Neuronal stem cell (in vitro differentiated cells): Measurements from ENCODE around the gene TC2N.

Source experiments
- DNase-seq: peaks from one replicate; pipeline ENCODE4 v3.0.0-alpha.2; 2013; ENCODE audit warnings: low spot score
- H2AFZ ChIP-seq: one replicate; pipeline ENCODE4 v1.6.1; 2013; ENCODE audit warnings: mild to moderate bottlenecking, low read length, inconsistent platforms
- H2AK5ac ChIP-seq: 2 replicates; pipeline ENCODE4 v1.6.1; 2013; ENCODE audit warnings: low read depth, mild to moderate bottlenecking, inconsistent platforms, low read length, moderate library complexity, mixed read lengths
- H2BK120ac ChIP-seq: 2 replicates; pipeline ENCODE4 v1.6.1; 2013; ENCODE audit warnings: low read depth, mild to moderate bottlenecking, inconsistent platforms, low read length, moderate library complexity, mixed read lengths
- H2BK12ac ChIP-seq: one replicate; pipeline ENCODE4 v1.6.1; 2013; ENCODE audit warnings: low read length, inconsistent platforms
- H2BK15ac ChIP-seq: 2 replicates; pipeline ENCODE4 v1.6.1; 2013; ENCODE audit warnings: mild to moderate bottlenecking, low read length, inconsistent platforms, mixed read lengths
- H2BK5ac ChIP-seq: one replicate; pipeline ENCODE4 v1.6.1; 2013; ENCODE audit warnings: inconsistent platforms, mild to moderate bottlenecking, low read length, moderate library complexity
- H3K14ac ChIP-seq: one replicate; pipeline ENCODE4 v1.6.1; 2013; ENCODE audit warnings: low read length, inconsistent platforms
- H3K18ac ChIP-seq: 2 replicates; pipeline ENCODE4 v1.6.1; 2013; ENCODE audit warnings: low read length, inconsistent platforms
- H3K23ac ChIP-seq: 2 replicates; pipeline ENCODE4 v1.6.1; 2013; ENCODE audit warnings: low read depth, mild to moderate bottlenecking, mixed read lengths, low read length, inconsistent platforms; ENCODE audit not compliant: poor library complexity
- H3K27ac ChIP-seq: replicated peaks from 3 replicates; pipeline ENCODE4 v1.5.1; 2013; ENCODE audit warnings: low read length, inconsistent platforms
- H3K27me3 ChIP-seq, 3 experiments: 2 replicates each; pipeline ENCODE4 v1.6.1; 2013; ENCODE audit warnings: low read length in 3 of 3, mild to moderate bottlenecking in 2 of 3, inconsistent platforms in 1 of 3, low read depth in 1 of 3, mixed read lengths in 1 of 3, moderate library complexity in 1 of 3; ENCODE audit not compliant: control insufficient read depth in 3 of 3, insufficient read depth in 3 of 3
- H3K36me3 ChIP-seq, 2 donors: replicated peaks in 1 of 2; 2 replicates each; pipeline ENCODE4 v1.6.1; 2013; ENCODE audit warnings: low read length in 2 of 2; ENCODE audit not compliant: control insufficient read depth in 2 of 2, insufficient read depth in 2 of 2
- H3K4ac ChIP-seq: 2 replicates; pipeline ENCODE4 v1.6.1; 2013; ENCODE audit warnings: inconsistent platforms, mild to moderate bottlenecking, low read length, moderate library complexity
- H3K4me1 ChIP-seq, 2 donors: 1 replicate in 1 of 2; 2 replicates in 1 of 2; pipeline ENCODE4 v1.6.1; 2013; ENCODE audit warnings: low read length in 2 of 2, low read depth in 1 of 2; ENCODE audit not compliant: control insufficient read depth in 2 of 2, insufficient read depth in 1 of 2
- H3K4me2 ChIP-seq: one replicate; pipeline ENCODE4 v1.6.1; 2013; ENCODE audit warnings: mild to moderate bottlenecking, low read length, inconsistent platforms; ENCODE audit not compliant: insufficient read depth, poor library complexity, severe bottlenecking
- H3K4me3 ChIP-seq, 2 donors: 2 replicates each; pipeline ENCODE4 v1.5.1; 2013; ENCODE audit warnings: low read length in 2 of 2, mild to moderate bottlenecking in 2 of 2, inconsistent platforms in 1 of 2, moderate library complexity in 1 of 2
- H3K79me1 ChIP-seq: one replicate; pipeline ENCODE4 v1.6.1; 2013; ENCODE audit warnings: low read depth, mild to moderate bottlenecking, inconsistent platforms, low read length, moderate library complexity
- H3K9ac ChIP-seq: one replicate; pipeline ENCODE4 v1.6.1; 2013; ENCODE audit warnings: mild to moderate bottlenecking, low read depth, low read length, inconsistent platforms; ENCODE audit not compliant: poor library complexity
- H3K9me3 ChIP-seq, 2 donors: replicated peaks in 1 of 2; 2 replicates each; pipeline versions ENCODE3 to v1.6.1; 2013; ENCODE audit warnings: low read length in 2 of 2, mild to moderate bottlenecking in 2 of 2, inconsistent platforms in 1 of 2, low read depth in 1 of 2, mixed read lengths in 1 of 2, moderate library complexity in 1 of 2; ENCODE audit not compliant: control insufficient read depth in 2 of 2, insufficient read depth in 1 of 2
- H4K8ac ChIP-seq: one replicate; pipeline ENCODE4 v1.6.1; 2013; ENCODE audit warnings: low read depth, mild to moderate bottlenecking, inconsistent platforms, low read length, moderate library complexity
- H4K91ac ChIP-seq: one replicate; pipeline ENCODE4 v1.6.1; 2013; ENCODE audit warnings: low read length, low read depth, mild to moderate bottlenecking, inconsistent platforms; ENCODE audit not compliant: poor library complexity
- WGBS, 2 donors: extraction: QIAGEN DNeasy Blood & Tissue Kit; methylation state at CpG; one replicate each; pipeline ENCODE4 v1.1.7; 2013; ENCODE audit warnings: missing lambda C conversion rate in 2 of 2, mixed read lengths in 1 of 2; ENCODE audit not compliant: insufficient read length in 2 of 2, insufficient replicate concordance in 1 of 2; ENCODE audit errors: extremely low coverage in 2 of 2; 5-methylcytosine and 5-hydroxymethylcytosine counted together

Gene TC2N

GRCh38 chr14:91843437-91843836 is 23.9 kb downstream of the TC2N start:
- Histone ChIP-seq H3K4ac (no peak overlapping the region), H2AFZ (no peak overlapping the region), H4K91ac (no peak overlapping the region), H3K4me1 (no peaks in the 10 kb centered on the region), H3K9ac (no peak overlapping the region), H3K4me3 (no peak overlapping the region), H3K23ac (no peak overlapping the region), H3K9me3 (no peaks in the 10 kb centered on the region), H2AK5ac (no peak overlapping the region), H3K27me3 (peaks cover 0 to 17% (median 0%) of the 10 kb centered on the region in 3 experiments), H4K8ac (no peak overlapping the region), H2BK12ac (no peak overlapping the region), H3K27ac (no peak overlapping the region), H2BK120ac (no peak overlapping the region), H3K18ac (no peak overlapping the region), H3K4me2 (no peak overlapping the region), H3K36me3 (no peaks in the 10 kb centered on the region), H3K14ac (no peak overlapping the region), H2BK15ac (no peak overlapping the region), H2BK5ac (no peak overlapping the region), H3K79me1 (no peaks in the 10 kb centered on the region)
- no CpG with 5 or more reads among the region's 4 CpGs for WGBS, 2 donors
- no peak for DNase-seq

DNA sequence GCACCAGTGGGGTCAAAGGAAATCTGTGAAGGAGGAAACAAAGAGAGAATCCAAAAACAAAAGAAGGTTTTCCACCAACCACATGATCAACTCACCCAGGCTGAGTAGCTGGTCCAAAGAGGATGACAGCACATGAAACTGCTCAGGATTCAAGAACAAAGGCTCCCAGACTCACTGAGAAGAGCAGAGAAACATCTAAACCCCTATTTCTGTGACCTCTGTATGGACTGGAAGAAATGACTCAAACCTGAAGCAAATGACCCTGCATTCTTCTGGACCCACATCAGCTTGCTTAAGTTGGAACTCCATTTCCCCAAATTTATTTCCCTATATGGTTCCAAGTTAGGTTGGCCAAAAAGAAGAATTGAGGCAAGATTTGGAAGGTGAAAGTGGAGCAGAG is 26.3 kb downstream of the TC2N start:
- no peak for DNase-seq
- Histone ChIP-seq H3K27me3 (peaks cover 2 to 36% (median 13%) of the 10 kb centered on the region in 3 experiments), H3K4me3 (no peak overlapping the region), H3K79me1 (no peaks in the 10 kb centered on the region), H4K8ac (no peak overlapping the region), H3K9me3 (no peaks in the 10 kb centered on the region), H3K23ac (no peak overlapping the region), H2BK120ac (no peak overlapping the region), H3K27ac (no peak overlapping the region), H3K4me1 (no peaks in the 10 kb centered on the region), H2AFZ (no peak overlapping the region), H3K36me3 (no peaks in the 10 kb centered on the region), H3K14ac (no peak overlapping the region), H3K4ac (no peak overlapping the region), H2BK12ac (no peak overlapping the region), H3K9ac (no peak overlapping the region), H3K4me2 (no peak overlapping the region), H2BK5ac (no peak overlapping the region), H4K91ac (no peak overlapping the region), H2AK5ac (no peak overlapping the region), H2BK15ac (no peak overlapping the region), H3K18ac (no peak overlapping the region)

GRCh38 chr14:91839749-91840148 is 27.6 kb downstream of the TC2N start:
- no peak overlapping the region for H3K23ac ChIP-seq
- no peak overlapping the region for H3K18ac ChIP-seq
- H3K27me3 ChIP-seq: peaks cover 5 to 50% (median 20%) of the 10 kb centered on the region in 3 experiments
- H3K9me3 ChIP-seq: no peaks in the 10 kb centered on the region
- no peak overlapping the region for H3K9ac ChIP-seq
- no peak overlapping the region for H2BK120ac ChIP-seq
- no peaks in the 10 kb centered on the region for H3K79me1 ChIP-seq
- H2AFZ ChIP-seq: no peak overlapping the region
- H3K4me2 ChIP-seq: no peak overlapping the region
- H4K8ac ChIP-seq: no peak overlapping the region
- DNase-seq: no peak
- no peaks in the 10 kb centered on the region for H3K36me3 ChIP-seq
- no peak overlapping the region for H3K27ac ChIP-seq
- H2BK15ac ChIP-seq: no peak overlapping the region
- H4K91ac ChIP-seq: no peak overlapping the region
- no peak overlapping the region for H3K14ac ChIP-seq
- no peak overlapping the region for H2AK5ac ChIP-seq
- no peak overlapping the region for H3K4me3 ChIP-seq
- H2BK12ac ChIP-seq: no peak overlapping the region
- H3K4me1 ChIP-seq: no peaks in the 10 kb centered on the region
- no peak overlapping the region for H2BK5ac ChIP-seq
- no peak overlapping the region for H3K4ac ChIP-seq
- no CpG with 5 or more reads among the region's 1 CpG for WGBS, 2 donors

DNA sequence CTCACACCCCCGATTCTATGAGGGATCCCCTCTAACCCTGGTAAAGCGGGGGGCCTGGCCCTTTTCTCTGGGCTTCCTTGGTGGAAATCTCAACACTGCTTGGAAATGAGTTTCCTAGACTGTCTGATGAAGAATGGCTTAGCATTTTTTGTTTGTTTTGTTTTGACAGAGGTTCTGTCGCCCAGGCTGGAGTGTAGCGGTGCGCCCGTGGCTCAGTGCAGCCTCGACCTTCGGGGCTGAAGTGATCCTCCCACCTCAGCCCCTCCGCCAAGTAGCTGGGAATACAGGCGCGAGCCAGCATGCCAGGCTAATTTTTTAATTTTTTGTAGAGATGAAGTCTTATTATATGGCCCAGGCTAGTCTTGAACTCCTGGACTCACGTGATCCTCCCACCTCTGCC is 30.3 kb downstream of the TC2N start:
- Histone ChIP-seq H2BK5ac (no peak overlapping the region), H3K18ac (no peak overlapping the region), H4K8ac (no peak overlapping the region), H3K9me3 (no peaks in the 10 kb centered on the region), H2AFZ (no peak overlapping the region), H3K27ac (no peak overlapping the region), H3K4me3 (no peak overlapping the region), H2AK5ac (no peak overlapping the region), H3K9ac (no peak overlapping the region), H4K91ac (no peak overlapping the region), H3K79me1 (no peaks in the 10 kb centered on the region), H3K14ac (no peak overlapping the region), H3K4me2 (peak overlapping the region; percentile 96), H3K23ac (no peak overlapping the region), H3K27me3 (peaks cover 5 to 64% (median 23%) of the 10 kb centered on the region in 3 experiments), H2BK12ac (no peak overlapping the region), H2BK120ac (no peak overlapping the region), H3K36me3 (no peaks in the 10 kb centered on the region), H3K4ac (no peak overlapping the region), H2BK15ac (no peak overlapping the region), H3K4me1 (no peaks in the 10 kb centered on the region)
- no peak for DNase-seq
- no CpG with 5 or more reads among the region's 12 CpGs for WGBS, 2 donors
